K562 (cell line): ENCODE results near the gene ATXN7.

Experiments
- JUND ChIP-seq, 2 experiments: IDR thresholded peaks; 2 replicates in 1 of 2; 3 replicates in 1 of 2; pipeline ENCODE4 v1.6.1; 2011; ENCODE audit warnings: borderline replicate concordance in 2 of 2, low read depth in 2 of 2, low read length in 2 of 2, improper control_type of control experiment in 1 of 2, missing biosample characterization in 1 of 2, missing genetic modification characterization in 1 of 2, missing genetic modification reagents in 1 of 2
- TF ChIP-seq, protein P1 (sequence below), 2 experiments: IDR thresholded peaks; 2 replicates each; pipeline ENCODE4 v1.6.1; 2011; ENCODE audit warnings: borderline replicate concordance in 1 of 2, control low read depth in 1 of 2, low read depth in 1 of 2, low read length in 1 of 2, mild to moderate bottlenecking in 1 of 2, mixed read lengths in 1 of 2, moderate library complexity in 1 of 2; ENCODE audit not compliant: insufficient read depth in 1 of 2, insufficient read length in 1 of 2, poor library complexity in 1 of 2, severe bottlenecking in 1 of 2; ENCODE audit errors: extremely low read depth in 1 of 2

DNA sequence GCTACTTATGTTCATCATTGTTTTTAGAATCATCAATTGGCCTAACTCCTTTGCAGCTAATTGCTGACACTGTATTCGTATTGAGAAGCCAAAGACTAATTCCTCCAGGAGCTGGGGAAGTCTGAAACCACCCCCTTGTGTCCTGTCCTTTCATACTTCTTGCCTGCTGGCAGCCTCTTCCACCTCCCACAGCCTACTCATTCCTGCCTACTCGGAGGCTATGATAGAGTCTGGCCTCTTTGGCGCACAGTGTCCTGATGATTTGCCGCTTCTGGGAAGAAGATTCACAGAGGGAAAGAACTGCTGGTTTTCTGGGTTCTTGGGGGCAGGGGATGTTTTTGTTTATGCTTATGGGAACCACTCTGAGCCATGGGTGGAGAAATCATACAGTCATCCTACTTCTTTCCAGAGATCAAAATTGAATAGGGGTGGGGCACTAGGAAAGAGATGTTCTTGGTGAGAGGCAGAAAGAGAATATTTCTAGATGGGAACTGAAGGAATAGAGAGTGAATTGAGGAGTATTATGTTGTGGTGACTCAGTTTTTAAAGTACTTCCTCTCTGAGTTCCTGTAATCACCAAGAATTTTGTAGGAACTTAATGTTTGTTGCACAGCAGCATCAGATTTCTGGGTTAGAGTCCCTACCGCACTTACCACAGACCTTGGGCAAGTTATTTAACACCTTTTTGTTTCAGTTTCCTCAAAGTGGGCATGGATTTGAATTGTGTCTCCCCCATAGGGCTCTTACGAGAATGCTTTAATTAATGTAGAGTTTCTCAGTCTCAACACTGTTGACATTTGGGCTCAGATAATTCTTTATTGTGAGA lies 70.6 kb downstream of the ATXN7 start:
- TF ChIP-seq JUND (IDR thresholded peaks at IDR 0.05; ENCODE audit: borderline replicate concordance, low read depth, low read length) = no peak
- TF ChIP-seq JUND (tag; IDR thresholded peaks at IDR 0.05; ENCODE audit: borderline replicate concordance, low read depth, low read length) = no peak
- TF ChIP-seq, protein P1, sequence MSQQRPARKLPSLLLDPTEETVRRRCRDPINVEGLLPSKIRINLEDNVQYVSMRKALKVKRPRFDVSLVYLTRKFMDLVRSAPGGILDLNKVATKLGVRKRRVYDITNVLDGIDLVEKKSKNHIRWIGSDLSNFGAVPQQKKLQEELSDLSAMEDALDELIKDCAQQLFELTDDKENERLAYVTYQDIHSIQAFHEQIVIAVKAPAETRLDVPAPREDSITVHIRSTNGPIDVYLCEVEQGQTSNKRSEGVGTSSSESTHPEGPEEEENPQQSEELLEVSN (IDR thresholded peaks at IDR 0.05; ENCODE audit: borderline replicate concordance in 1 of 2, extremely low read depth in 1 of 2, insufficient read depth in 1 of 2, insufficient read length in 1 of 2, low read depth in 1 of 2, low read length in 1 of 2, poor library complexity in 1 of 2, severe bottlenecking in 1 of 2) = no peak
